ENCODE measurements around the gene PHC2.
"Not testable (repeated sequence)": the region's sequence is repeated elsewhere in the genome, so short reads cannot be mapped to it uniquely, and the experiment has no call there.

The PHC2 gene

DNA sequence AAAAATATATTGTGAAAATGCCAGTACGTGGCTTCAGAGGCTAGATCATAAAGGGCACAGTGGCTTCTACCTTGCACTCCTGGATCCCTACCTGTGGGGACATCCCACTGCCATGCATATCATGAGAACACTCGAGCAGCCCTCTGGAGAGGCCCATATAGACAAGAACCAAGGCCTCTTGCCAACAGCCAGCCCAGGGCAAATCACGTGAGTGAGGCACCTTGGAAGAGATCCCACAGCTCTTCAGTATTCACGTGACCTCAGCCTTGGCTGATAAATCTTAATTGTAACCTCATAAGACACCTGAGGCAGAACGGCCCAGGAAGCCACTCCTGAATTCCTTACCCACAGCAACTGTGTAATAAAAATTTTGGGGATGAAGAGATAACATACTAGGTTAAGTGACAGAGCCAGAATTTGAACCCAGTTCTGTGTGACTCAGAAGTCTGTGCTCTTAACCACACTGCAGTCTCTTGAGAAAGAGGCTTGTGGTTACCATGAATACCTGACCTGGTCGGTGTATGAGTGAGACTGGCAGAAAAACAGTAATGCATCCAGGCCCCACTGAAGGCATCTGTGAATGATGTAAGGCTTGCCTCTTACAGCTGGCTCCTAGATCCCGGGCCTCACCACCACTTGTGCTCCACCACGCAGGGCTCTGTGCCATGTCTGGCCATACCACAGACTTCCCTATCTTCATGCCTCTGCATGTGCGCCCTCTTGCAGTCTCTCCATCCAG is 103.1 kb downstream of the PHC2 start:
- no peak for DNase-seq

DNA sequence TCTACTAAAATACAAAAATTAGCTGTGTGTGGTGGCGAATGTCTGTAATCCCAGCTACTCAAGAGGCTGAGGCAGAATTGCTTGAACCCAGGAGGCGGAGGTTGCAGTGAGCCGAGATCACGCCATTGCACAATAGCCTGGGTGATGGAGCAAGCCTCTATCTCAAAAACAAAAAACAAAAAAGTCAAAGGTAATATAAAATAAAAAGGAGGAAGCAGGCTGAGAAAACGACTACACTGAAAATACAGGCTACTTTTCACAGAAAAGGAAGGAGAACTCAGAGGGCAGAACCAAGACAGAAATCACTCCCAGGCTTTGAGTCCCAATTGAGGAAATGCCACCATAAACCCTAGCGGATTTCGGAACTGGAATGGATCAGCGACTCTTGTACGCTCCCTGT is 104.1 kb downstream of the PHC2 start:
- DNase-seq = no peak

GRCh38 chr1:33324677-33325575 is 106.0 kb downstream of the PHC2 start:
- DNase-seq = no peak

DNA sequence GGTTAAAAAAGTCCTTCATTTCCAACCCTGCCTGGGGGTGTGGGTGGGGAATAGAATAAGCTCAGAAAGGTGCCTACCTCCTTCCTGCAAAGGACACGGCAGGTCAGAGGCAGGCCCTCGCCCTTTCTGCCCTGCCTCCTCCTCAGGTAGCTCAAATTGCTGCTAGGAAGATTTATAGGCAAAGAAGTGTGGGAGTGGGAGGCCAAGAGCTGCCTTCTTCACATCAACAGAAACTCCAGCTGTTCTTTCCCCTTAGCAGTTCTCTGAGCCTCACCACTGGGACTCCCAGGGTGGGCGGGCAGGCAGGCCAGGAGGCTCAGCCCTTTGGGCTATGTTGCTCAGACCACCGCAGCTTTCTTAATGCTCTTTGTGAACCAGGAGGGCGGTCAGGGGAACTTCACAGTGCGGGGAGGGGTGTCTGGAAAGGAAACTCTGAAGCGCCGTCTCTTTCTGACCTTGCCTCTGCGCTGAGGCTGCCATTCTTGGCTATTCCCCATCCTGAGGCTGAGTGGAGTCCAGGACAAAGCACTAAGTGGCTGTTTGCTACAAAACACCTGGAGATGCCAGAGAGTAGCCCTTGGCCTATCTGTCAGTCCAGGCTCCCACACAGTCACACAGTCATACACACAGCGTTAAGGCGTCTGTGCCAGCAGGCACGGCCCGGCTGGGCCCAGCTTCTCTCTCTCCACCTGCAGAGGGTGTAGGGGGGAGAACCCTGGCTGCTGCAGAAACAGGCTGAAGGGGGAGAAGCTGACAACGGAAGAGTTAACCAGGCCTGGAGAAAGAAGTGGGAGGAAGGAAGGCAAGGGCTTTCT is 107.0 kb downstream of the PHC2 start:
- no peak for DNase-seq

GRCh38 chr1:33322870-33323585 is 107.9 kb downstream of the PHC2 start:
- no peak for DNase-seq

- no peak for DNase-seq
Observed at GRCh38 chr1:33322109-33322508, 108.8 kb downstream of the PHC2 start.

DNA sequence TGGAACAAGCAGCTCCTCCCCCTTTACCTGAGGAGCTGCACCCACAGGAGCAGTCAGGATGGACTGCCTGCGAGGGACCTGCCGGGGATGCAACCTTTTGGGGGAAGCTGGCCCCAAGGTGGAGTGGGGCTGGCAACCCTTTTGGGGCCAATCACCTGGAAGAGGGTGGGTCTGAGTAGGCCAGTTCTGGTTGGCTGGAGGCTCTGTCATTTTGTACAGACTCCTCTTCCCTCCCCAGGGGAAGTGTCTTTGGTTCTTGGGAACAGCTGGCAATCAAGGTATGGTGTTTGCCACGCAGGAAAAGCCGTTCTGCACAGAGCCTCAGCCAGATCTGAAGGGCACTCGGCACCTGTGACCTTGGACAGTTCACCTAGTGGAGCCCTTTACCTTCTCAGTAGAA is 109.7 kb downstream of the PHC2 start:
- DNase-seq = no peak

DNA sequence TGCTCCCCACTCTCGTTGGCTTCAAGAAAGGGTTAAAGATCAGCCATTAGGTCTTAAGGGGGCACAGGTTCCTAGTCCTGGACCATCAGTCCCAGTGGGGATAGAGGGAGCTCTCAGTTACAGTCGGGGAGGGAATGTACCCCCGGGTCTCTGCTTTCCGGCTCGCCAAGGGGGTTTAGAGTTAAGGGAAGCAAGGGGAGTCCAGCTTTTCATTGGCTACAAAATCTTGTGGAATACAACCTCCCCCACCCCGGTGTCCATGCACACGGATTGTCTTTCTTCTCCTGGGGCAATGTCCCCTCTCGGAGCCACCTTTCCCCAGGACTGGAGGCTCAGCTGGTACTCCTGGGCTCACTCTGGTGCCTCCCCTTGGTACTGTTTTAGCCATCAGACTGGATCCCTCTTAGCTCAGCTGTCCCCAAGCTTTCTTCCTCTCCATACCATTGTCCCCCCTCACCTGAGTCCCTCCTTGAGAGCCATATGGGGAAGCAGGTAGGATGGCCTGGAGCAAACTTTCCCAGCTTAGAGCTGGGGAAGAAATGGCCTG is 110.2 kb downstream of the PHC2 start, which contains the start of gene A3GALT2:
Gene A3GALT2 (minus strand): TSS at position 480 of the 547 bp plus-strand sequence. CDS start 0 bp downstream, at position 480.
- no peak for DNase-seq

DNA sequence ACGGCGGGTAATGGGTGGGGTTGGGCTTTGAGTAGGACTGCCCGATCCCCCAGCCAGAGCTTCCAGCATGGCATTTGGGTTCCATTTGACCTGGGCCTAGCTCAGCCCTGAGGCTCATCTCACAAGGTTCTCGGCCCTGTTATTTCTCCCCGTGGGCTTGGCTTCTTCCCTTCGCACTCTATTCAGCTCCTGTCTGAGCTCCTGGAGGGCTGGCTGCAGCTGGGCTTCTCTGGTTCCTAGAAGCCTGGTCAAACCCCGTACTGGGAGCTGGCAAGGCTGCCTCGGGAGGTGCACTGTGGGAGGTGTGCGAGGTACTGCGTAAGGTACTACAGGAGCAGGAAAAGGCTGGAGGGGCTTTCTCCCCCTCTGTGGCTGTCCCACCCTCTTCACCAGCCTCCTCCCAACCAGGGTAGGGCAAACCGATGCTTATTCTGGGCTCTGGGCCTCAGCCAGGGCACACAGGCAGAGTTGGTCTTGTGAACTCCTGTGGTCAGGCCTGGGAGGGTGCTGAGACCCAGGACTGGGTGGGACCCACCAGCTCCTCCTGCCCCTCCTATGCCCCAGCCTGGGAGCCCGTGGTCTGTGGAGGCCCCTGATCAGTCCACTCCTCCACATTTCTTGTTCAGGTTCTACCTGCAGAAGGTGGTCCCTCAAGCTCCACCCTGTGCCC is 110.8 kb downstream of the PHC2 start:
- DNase-seq = no peak

DNA sequence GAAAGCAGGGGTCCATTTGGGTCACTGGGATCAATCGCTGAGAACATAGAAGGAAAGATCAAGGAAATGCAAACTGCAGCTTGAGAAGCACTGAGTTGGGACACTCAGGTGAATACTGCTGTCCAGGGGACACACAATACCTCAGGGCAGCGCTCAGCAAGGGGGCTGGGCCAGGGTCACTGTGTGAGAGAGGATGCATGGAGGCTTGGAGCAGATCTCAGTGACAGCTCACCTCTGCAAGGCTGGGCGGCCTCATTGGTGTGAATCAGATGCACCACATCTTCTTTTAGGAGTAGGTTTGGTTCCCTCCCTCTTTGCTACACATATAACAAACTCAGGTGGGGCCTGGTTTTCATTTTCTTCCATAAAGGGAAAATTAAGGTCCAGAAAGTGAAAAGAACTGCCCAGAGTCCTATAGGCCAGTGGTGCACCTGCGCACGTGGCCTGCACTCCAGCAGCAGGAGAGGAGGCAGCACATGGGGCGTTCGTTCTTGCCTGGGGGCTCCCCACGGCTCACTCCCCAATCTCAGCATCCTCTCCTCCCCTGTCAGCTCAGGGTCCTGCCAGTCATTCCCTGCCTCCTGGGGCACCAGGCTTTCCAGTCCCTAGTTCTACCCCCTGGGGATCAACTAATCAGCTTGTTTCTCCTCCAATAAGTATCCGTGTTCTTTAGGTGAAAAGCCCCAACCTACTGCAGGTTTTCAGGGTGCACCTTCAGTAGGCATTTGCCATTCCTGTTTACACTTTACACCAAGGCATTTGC is 111.5 kb downstream of the PHC2 start:
- no peak for DNase-seq

- DNase-seq = no peak
Observed at GRCh38 chr1:33317946-33318345, 112.9 kb downstream of the PHC2 start.

GRCh38 chr1:33317354-33317753 is 113.5 kb downstream of the PHC2 start:
- no peak for DNase-seq

DNA sequence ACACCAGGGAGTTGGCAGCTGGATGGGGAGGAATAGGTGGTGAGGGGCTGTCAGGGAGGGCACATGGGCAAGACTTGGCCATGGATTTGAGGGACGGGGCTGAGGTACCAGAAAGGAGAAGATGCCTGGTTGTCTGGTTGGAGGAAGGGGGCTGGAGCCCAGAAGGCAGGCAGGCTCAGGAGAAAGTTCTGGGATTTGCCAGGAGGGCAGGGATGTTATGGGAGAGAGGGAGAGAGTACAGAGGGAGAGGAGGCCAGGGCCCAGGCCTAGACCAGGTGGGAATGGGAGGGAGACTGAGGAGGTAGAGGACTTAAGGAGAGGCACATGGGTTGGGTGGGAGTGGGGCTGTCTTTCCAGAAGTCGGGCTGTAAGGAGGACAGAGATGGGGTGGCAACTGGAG is 114.3 kb downstream of the PHC2 start:
- DNase-seq = no peak

DNA sequence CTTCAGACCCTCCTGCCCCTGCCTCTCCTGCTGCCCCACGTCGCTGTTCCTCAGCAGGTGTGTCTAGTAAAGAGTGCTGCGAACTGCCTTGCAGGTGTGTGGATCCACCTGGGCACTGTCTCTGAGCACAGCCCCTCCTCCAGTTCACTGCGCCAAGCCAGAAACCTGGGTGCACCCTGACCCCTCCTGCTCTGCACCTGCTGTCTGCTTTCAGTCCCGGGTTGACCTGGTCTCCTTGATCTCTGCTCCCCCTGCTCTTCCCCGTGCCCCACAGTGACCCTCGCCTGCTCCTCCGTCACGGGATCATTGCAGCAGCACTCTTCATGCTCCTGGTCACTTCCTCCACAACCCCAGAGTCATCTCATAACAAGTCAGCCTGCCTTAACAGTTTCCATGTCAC is 116.5 kb downstream of the PHC2 start:
- no peak for DNase-seq

GRCh38 chr1:33312413-33312749 is 118.5 kb downstream of the PHC2 start:
- DNase-seq = no peak

DNA sequence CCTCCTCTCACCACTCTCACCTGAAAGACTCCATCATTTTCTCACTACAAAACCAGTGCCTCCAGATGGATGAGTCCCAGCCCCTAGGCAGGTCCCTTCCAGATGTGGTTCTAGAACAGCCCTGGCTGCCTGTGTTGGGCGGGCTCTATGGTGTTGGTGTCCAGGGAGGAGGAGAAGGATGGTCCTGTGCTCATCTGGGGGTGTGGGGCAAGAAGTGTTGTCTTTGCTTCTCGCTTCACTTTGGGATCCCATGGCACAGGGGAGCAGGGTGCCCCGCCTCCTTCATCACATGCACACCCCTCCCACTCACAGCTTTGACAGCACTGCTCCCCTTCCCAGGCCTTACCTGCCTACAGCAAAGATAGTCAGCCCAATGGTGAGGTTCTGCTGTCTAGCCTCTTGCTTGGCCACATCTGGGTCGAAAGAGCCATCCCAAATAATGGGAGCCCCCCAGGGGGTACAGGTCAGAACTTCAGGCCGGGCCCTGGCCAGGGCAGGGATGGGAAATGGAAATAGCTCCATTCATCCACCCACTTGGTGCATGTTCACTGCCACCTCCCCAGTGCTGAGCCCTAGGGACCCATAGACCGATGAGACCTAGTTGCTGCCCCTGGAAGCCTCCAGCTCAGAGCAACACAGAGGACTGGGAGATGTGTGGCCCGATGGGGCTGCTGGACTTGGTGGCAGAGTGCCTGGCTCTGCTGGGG is 119.0 kb downstream of the PHC2 start:
- no peak for DNase-seq

GRCh38 chr1:33310702-33311101 is 120.2 kb downstream of the PHC2 start:
- DNase-seq = no peak

DNA sequence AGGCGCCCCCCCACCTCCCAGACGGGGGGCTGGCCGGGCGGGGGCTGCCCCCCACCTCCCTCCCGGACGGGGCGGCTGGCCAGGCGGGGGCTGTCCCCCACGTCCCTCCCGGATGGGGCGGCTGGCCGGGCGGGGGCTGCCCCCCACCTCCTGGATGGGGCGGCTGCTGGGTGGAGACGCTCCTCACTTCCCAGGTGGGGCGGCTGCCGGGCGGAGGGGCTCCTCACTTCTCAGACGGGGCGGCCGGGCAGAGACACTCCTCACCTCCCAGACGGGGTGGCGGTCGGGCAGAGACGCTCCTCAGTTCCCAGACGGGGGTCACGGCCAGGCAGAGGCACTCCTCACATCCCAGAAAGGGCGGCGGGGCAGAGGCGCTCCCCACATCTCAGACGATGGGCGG is 121.5 kb downstream of the PHC2 start:
- not testable (repeated sequence) for DNase-seq

DNA sequence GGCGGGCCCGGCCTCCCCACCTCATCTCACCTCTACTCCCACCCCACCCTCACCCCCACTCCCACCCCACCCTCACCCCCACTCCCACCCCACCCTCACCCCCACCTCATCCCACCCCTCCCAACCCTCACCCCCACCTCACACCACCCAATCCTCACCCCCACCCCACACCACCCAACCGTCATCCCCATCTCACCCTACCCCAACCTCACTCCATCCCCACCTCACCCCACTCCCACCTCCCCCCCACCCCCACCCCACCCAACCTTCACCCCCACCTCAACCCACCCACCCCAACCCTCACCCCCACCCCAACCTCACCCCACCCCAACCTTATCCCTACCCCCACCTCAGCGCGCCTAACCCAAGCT is 123.4 kb downstream of the PHC2 start:
- no peak for DNase-seq
